Measurements from ENCODE around the gene SNX20. TPM values are rescaled to one million over a fixed set of nuclear protein-coding genes. Genes with fewer than 3 reads are reported as not detected.

SNX20 gene
- total RNA-seq, 1 donor from 2014 or later = not detected

DNA sequence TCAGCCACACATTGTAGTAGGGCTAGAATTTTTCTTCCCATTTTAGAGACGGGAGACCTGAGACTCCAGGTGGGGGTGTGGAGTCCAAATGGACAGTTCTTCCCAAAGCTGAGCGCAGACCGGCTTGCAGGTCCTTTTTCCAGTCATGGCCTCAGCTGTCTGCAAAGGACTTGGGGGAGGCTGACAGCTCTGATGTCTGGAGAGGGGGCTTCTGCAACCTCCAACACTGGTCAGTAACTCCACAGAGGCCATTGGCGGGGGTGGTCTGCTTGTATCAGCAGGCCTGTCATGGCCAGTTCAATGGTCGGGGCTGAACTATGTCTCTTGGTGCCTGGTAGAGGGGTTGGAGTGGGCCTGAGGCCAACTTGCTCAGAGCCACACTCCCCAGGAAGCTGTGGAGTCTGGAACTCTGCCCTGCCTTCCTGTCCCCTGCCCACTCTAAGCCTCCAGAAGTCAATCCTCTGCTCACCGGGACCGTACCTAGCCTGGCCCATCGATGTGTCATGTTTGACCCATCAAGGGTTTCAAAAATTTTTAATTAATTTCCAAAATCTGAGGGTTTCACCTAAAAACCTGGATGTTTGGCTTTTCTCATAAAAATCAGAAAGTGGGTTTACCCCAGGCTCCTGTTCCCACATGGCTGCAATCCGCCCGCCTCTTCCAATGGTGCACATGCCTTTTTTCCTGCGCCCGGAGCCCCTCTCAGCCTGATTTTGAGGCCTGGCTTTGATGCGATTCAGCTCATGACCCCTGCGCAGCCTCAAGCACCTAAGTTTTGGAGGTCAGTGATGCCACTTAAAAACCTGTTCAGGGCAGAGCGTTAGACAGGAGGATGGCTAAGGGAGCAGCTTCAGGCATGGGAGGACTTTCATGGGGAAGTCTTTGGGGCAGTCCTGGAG lies 39.9 kb downstream of the SNX20 start:
- Histone ChIP-seq H3K36me3 (ENCODE audit: insufficient read depth, low read length) (no peaks in the 10 kb centered on the region), H3K27ac (ENCODE audit: low read depth, low read length) (no peak overlapping the region), H3K79me2 (ENCODE audit: insufficient read depth, low read length) (no peaks in the 10 kb centered on the region), H3K4me1 (ENCODE audit: insufficient read depth, low read length) (no peaks in the 10 kb centered on the region), H3K27me3 (ENCODE audit: insufficient read depth, low read length) (no peaks in the 10 kb centered on the region), H4K20me1 (ENCODE audit: insufficient read depth, low read length) (no peaks in the 10 kb centered on the region), H3K9me3 (ENCODE audit: insufficient read depth, low read depth, low read length) (no peaks in the 10 kb centered on the region), H3K9ac (ENCODE audit: low read length) (no peak overlapping the region), H3K4me2 (ENCODE audit: low read length) (no peak overlapping the region), H3K4me3 (ENCODE audit: insufficient read depth, low read depth, low read length) (no peak overlapping the region), H2AFZ (ENCODE audit: low read depth, low read length) (no peak overlapping the region)
- TF ChIP-seq EZH2 (IDR thresholded peaks at IDR 0.05; ENCODE audit: insufficient read depth, low read length) = no peak
- TF ChIP-seq, protein P1, sequence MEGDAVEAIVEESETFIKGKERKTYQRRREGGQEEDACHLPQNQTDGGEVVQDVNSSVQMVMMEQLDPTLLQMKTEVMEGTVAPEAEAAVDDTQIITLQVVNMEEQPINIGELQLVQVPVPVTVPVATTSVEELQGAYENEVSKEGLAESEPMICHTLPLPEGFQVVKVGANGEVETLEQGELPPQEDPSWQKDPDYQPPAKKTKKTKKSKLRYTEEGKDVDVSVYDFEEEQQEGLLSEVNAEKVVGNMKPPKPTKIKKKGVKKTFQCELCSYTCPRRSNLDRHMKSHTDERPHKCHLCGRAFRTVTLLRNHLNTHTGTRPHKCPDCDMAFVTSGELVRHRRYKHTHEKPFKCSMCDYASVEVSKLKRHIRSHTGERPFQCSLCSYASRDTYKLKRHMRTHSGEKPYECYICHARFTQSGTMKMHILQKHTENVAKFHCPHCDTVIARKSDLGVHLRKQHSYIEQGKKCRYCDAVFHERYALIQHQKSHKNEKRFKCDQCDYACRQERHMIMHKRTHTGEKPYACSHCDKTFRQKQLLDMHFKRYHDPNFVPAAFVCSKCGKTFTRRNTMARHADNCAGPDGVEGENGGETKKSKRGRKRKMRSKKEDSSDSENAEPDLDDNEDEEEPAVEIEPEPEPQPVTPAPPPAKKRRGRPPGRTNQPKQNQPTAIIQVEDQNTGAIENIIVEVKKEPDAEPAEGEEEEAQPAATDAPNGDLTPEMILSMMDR (IDR thresholded peaks at IDR 0.05; ENCODE audit: insufficient read depth, low read depth, low read length) = no peak
- DNase-seq (ENCODE audit: low read depth) (no peak), FAIRE-seq (no peak)
- Mint-ChIP-seq H3K36me3 (ENCODE audit: low read depth, unreplicated experiment) (no peaks in the 10 kb centered on the region), H3K9me3 (ENCODE audit: unreplicated experiment) (no peaks in the 10 kb centered on the region), H3K27ac (ENCODE audit: unreplicated experiment) (no peak overlapping the region), H3K4me3 (ENCODE audit: unreplicated experiment) (no peak overlapping the region), H3K4me1 (ENCODE audit: low read depth, unreplicated experiment) (no peaks in the 10 kb centered on the region), H3K27me3 (ENCODE audit: low read depth, unreplicated experiment) (peaks cover 48% of the 10 kb centered on the region)

DNA sequence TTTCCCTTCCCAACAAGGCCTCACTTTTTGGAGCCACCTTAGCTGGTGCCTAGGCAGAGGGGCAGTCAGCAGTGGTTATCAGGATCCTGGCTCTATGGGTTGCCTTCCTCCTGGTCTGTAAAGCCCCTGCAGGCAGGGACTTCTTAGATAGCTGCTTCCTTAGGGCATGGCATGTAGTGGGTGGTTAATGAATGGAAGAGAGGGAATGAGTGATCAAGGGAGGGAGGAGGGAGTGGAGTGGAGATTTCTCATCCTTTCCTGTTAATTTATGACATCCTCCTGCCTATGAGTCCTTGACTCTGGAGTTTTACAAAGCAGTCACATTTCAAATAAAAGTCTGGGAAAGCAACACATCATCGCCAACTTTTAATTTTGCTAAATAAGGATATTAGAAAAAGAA lies 40.7 kb downstream of the SNX20 start:
- H3K27ac ChIP-seq (ENCODE audit: low read depth, low read length) = no peak overlapping the region
- Mint-ChIP-seq H3K36me3 (ENCODE audit: low read depth, unreplicated experiment) (no peaks in the 10 kb centered on the region), H3K4me1 (ENCODE audit: low read depth, unreplicated experiment) (no peaks in the 10 kb centered on the region), H3K27me3 (ENCODE audit: low read depth, unreplicated experiment) (peaks cover 52% of the 10 kb centered on the region), H3K9me3 (ENCODE audit: unreplicated experiment) (no peaks in the 10 kb centered on the region), H3K4me3 (ENCODE audit: unreplicated experiment) (no peak overlapping the region), H3K27ac (ENCODE audit: unreplicated experiment) (no peak overlapping the region)
- no peaks in the 10 kb centered on the region for H3K79me2 ChIP-seq (ENCODE audit: insufficient read depth, low read length)
- FAIRE-seq (no peak), DNase-seq (ENCODE audit: low read depth) (no peak)
- no peak overlapping the region for H3K4me2 ChIP-seq (ENCODE audit: low read length)
- no peaks in the 10 kb centered on the region for H3K36me3 ChIP-seq (ENCODE audit: insufficient read depth, low read length)
- no peaks in the 10 kb centered on the region for H4K20me1 ChIP-seq (ENCODE audit: insufficient read depth, low read length)
- no peaks in the 10 kb centered on the region for H3K9me3 ChIP-seq (ENCODE audit: insufficient read depth, low read depth, low read length)
- no peak overlapping the region for H2AFZ ChIP-seq (ENCODE audit: low read depth, low read length)
- no peaks in the 10 kb centered on the region for H3K4me1 ChIP-seq (ENCODE audit: insufficient read depth, low read length)
- H3K9ac ChIP-seq (ENCODE audit: low read length) = no peak overlapping the region
- no peaks in the 10 kb centered on the region for H3K27me3 ChIP-seq (ENCODE audit: insufficient read depth, low read length)
- TF ChIP-seq, protein P1 (IDR thresholded peaks at IDR 0.05; ENCODE audit: insufficient read depth, low read depth, low read length) = no peak
- TF ChIP-seq EZH2 (IDR thresholded peaks at IDR 0.05; ENCODE audit: insufficient read depth, low read length) = no peak
- no peak overlapping the region for H3K4me3 ChIP-seq (ENCODE audit: insufficient read depth, low read depth, low read length)

All from astrocyte (in vitro differentiated cells and primary cell).